ENCODE measurements around the gene DEGS2.

DNA sequence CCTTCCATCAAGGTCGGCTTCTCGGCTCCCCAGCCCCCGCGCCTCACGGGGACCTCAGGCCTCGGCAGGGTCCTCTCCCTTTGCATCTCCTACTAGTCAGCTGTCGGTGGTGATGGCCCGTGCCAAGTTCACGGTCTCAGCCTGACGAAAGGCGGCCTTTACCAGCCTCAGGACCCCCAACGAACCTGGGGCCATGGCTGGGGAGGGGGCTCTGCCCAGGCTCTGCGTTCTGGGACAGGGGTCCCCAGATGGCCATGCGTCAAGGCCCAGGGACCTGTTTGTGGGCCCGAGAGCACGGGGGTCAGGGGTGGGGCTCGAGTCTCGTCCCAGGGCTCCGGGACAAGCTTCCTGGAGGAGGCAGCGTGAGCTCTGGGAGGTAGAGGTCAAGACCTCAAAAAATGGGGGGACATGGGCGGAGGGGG is 32.8 kb upstream of the DEGS2 start:
- TF ChIP-seq, protein P1, sequence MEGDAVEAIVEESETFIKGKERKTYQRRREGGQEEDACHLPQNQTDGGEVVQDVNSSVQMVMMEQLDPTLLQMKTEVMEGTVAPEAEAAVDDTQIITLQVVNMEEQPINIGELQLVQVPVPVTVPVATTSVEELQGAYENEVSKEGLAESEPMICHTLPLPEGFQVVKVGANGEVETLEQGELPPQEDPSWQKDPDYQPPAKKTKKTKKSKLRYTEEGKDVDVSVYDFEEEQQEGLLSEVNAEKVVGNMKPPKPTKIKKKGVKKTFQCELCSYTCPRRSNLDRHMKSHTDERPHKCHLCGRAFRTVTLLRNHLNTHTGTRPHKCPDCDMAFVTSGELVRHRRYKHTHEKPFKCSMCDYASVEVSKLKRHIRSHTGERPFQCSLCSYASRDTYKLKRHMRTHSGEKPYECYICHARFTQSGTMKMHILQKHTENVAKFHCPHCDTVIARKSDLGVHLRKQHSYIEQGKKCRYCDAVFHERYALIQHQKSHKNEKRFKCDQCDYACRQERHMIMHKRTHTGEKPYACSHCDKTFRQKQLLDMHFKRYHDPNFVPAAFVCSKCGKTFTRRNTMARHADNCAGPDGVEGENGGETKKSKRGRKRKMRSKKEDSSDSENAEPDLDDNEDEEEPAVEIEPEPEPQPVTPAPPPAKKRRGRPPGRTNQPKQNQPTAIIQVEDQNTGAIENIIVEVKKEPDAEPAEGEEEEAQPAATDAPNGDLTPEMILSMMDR (IDR thresholded peaks at IDR 0.05) = no peak
- TF ChIP-seq POLR2A (IDR thresholded peaks at IDR 0.05) = no peak
